ENCODE results near the gene OSGIN1.
"Not testable (repeated sequence)": the region's sequence is repeated elsewhere in the genome, so short reads cannot be mapped to it uniquely, and the experiment has no call there.

OSGIN1 gene

DNA sequence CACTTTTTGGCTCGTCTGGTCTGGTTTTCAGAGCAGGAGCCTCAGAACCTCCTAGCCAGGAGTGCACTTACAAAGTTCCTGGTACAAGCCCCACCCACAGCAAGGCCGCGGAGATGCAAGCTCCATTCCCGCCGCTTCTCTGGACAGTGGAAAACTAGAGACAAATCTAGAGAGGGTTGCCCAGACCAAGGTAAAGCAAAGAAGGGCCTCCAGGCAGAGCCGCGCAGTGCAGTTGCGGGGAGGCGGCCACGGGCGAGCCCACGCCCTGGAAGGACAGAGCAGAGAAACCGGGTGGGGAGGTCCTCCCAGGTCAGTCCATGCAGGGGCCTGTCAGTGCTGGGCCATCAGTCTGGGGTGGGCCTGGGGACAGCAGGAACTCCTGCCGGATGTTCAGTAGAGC is 11.0 kb upstream of the OSGIN1 start:
- no peak for DNase-seq

DNA sequence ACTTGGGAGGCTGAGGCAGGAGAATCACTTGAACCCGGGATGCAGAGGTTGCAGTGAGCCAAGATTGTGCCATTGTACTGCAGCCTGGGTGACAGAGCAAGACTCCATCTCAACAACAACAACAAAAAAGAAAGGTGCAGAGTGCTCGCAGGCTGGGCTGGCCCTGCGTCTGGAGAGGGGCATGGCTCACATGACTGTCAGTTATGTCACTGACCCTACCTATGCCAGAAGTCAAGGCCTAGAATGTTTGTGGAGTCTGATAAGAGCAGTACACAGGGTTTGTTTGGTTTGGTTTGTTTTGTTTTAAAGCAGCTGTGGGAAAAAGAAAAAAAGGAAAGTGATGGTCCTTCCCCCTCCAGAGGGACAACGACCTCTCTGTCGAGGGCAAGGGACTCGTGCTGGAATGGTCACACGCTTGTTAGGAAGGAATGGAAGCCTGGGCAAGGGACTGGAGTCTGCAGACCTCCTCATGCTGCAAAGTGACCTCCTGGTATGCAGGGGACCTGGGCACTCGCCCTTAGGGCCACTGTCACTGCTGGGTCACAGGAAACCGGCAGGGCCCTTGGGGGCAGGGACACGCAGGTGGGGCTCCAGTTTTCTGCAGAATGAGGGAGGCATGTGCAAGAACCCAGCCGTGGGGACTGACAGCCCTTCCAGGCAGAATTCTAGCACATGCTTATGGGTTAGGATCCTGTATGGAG is 10.1 kb upstream of the OSGIN1 start:
- DNase-seq: no peak

DNA sequence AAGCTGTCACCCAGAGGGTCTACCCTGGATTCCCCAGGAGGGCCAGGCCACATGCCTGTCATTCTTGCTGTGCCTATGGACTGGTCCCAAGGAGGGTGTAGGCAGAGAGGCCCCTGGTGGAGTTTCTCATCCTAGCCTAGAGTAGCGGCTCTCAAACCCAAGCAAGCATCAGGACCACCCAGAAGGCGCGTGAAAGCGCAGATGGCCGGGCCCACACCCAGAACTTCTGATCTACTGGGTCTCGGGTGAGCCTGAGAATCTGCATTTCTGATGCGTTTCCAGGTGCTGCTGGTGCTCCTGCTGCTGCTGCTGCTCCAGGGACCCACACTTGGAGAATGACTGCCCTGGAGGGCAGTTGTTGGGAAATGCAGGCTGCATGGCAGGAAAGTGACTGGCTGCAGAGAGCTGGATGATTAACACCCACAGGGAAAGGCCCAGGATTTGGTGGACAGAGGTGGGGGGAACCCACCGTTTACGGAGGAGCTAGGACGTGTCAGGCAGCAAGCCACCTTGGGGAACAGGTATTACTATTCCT is 9.5 kb upstream of the OSGIN1 start:
- DNase-seq: no peak

DNA sequence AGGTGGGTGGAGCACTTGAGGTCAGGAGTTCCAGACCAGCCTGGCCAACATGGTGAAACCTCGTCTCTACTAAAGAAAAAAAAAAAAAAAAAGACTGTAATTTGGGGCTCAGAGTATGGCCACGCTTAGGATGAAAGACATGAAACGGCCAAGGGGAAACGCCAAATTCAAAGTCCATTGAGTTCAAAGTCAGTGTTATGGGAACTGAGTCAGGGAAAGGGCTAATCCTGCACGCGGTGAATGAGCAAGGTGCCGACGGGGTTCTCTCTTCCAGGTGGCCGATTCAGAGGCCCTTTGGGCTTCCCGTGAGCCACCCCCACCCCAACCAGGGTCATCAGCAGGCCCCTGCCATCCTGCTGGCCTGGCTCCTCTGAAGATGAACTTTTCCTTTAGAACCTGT is 7.5 kb upstream of the OSGIN1 start:
- no peak for DNase-seq

DNA sequence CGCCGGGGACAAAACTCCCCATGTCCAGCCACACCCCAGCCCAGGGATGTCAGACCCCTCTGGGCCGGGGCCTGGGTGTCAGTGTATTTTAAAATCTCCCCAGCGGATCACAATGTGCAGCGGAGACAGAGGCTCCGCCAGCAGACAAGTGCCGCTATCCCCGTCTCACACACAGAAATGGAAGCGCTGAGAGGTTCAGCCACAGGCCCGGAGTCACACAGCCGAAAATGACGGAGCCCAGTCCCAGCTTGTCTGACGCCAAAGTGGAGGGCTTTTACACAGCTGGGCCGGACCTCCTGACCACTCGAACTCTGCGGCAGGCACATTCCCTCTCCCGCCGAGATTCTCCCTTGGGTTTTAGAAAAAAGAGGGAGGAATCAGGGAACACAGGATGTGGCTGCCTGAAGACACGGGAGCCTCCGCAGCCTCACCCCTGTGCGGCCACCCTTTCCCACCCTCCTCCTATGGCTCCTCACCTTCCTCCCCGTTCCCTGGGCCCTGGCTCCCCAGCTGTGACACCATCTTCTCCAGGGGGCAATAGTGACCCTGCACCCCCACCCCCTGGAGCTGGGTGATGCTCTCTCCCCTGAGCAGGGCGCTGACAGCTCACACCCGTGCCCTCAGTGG is 6.8 kb upstream of the OSGIN1 start:
- no peak for DNase-seq

DNA sequence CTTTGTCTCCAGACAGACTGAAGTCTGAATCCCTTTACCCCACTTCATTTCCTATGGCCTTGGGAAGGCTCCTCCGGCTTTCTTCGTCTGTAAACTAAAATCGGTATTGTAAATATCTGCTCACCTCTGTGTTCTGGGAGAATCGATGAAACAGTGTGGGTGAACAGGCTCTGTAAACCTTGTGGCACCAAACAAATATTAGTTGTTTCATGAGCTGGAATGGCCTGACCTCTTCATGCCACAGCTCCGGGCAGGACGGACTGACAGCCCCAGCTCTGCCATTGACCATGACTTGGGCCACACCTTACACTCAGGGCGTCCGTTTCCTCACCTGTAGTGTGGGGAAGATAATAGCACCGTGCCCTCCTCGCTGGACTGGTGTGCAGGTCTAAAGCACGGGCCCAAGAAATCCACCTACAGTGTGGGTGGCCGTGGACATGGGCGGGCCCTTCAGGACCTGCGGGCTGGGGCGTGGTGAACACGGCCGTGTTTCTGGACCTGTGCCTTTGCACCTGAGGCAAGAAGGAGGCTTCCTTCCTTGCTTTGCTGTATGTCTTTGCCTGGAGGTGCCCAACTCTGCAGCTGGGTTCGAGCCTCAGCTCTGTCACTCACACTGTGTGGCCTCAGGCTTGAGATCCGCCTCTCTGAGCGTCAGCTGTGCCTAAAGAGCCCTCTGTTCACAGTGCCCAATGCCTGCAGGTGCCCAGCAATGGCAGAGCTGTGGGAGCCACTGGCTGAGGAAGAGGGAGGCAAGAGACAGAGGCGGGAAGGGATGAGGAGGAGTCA is 6.1 kb upstream of the OSGIN1 start:
- no peak for DNase-seq

DNA sequence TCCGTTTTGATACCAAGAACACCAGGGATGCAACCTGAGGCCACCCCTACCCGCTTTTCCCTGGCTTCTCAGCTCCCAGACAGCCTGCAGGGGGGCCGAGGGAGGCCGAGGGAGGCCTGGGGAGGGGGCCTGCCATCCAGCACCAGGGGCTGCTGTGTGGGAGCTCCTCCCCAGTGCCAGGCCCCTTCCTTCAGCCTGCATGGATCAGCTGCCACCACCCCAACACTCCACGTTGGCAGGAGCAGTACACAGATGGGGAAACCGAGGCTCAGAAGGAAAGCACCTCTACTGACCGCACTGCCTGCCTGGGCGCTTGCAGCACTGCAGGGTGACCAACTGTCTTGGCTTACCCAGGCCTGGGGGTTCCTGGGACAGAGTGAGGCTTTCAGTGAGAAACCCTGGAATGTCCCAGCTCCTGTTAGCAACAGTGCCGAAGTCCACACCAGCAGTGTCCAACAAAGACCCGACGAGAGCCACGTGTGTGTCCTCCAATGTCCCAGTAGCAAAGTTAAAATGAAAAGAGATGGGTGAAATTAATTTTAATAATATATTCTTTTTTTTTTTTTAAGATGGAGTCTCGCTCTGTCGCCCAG is 5.3 kb upstream of the OSGIN1 start:
- no peak for DNase-seq

DNA sequence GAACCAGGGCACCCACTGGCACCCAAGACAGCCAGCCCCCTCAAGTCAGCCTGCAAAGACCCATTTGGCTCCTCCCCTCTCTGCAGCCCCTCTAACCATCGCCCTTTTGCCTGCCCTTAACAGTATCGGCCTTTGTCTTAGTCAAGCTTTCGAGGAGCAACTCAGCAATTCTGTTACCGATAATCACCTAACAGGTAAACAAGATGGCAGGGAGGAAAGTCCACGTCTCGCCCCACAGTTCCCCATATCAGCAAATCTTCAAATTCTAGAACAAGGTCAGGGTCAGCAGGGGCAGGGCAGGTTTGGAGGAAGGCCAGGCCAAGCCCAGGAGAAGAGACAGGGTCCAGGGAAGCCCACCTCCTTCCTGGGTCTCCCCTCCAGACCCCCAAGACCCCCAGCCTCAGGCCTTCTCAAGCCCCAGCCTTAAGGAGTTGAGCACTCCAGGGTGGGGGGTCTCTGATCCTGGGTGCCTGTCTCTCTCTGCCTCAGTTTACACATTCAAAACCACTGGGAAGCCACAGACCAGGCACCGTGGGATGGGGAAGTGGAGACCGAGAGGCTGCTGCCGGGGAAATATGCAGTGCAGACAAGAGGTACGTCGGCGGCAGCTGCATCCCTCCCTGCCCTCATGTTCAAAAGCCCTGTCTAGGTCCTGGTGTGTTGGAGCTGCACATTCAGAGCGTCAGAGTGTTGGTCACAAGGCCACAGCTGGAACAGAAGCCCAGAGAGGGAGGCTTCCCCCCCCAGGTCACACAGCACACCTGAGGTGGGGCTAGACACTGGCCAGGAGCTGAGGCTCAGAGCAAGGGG is 3.9 kb upstream of the OSGIN1 start:
- DNase-seq: no peak

DNA sequence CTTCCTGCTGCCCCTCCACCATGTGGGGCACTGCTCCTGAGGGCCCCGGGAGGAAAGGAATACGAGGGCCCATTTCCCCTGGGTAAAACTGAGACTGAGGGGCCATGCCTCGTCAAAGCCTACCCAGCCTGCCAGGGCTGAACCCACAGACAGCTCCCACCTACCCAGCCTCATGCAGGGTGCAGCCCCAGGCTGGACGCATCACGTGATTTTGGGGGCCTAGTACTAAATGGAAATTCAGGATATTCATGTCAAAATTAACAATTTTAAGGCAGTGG is 3.4 kb upstream of the OSGIN1 start:
- no peak for DNase-seq

DNA sequence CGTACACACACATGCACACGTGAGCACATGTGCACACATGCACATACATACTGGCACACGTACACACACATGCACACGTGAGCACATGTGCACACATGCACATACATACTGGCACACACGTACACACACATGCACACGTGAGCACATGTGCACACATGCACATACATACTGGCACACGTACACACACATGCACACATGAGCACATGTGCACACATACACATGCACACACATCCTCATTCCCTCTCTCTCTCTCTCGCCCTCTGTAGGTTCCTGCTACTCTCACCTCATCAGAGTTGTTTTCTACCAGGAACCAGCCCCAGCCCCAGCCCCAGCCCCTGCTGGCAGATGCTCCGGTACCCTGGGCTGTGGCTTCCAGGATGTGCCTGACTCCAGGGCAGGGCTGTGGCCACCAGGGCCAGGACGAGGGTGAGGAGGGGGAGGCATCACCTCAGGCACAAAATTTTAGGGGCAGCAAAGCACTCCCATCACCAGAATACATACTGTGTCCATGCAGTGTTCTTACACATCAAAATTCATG is 2.1 kb upstream of the OSGIN1 start:
- not testable (repeated sequence) for DNase-seq

DNA sequence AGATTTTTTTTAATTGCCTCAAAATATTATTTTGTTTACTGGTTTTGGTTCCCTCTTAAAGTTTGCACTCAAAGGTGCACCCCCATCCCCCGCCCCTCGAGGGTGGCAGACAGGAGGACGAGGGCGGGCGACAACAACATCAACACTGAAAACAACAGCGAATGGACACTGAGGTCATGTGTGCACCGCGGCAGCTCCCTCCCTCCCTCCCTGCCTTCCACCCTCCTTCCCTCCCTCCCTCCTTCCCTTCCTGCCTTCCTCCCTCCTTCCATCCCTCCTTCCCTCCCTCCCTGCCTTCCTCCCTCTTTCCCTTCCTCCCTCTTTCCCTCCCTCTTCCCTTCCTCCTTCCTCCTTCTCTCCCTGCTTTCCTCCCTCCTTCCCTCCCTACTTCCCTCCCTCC is 1.5 kb upstream of the OSGIN1 start:
- no peak for DNase-seq

DNA sequence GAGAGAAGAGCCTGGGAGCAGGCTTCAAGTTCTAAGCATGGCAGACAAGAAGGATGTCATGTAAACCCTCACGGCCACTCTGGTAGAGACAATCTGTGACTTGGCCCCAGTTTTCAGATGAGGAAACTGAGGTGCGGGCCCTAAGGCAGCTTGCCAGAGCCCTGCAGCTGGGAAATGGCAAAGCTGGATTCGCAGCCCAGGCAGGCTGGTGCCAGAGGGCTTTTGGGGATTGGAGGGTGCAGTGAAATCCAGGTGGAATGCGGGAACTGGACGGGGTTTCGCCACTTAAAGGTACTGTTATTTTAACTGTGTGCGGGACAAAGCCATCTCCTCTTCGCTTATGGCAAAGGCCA is 477 bp upstream of the OSGIN1 start:
- DNase-seq: no peak

DNA sequence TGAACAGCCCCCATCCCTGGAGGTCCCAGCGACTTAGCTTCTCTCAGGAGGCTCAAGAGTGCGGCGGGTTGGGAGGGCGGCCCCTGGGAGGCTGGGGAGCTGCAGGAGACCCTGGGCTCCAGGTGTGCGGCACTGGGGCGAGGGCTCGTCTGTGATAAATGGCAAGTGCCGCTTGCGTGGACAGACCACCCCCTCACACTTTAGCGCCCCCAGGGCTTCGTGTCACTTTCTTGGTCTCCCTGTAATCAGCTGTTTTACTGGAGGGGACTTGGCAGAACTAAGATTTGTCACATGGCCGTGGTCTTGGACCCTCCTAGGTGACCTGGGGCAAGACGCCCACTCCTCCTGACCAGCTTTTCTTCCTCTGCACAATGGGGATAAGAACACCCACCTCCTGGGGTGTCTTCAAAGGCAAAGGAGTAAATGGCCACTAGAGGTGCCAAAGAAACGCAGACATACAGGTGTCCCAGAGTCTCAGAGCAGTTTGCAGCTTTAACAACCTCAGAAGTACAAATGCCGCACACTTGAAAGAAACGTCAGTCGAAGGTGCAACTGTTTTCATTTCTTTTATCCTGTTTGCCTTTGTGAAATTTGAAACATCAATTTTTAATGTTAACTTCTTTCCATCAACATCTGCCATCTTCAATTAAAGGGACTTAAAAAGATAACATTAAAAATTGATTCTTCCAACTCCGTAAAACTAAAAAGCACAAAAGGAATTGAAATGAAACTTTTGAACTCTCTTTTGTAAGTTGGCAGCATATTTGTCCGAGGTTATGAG is 946 bp downstream of the OSGIN1 start:
- DNase-seq: no peak

DNA sequence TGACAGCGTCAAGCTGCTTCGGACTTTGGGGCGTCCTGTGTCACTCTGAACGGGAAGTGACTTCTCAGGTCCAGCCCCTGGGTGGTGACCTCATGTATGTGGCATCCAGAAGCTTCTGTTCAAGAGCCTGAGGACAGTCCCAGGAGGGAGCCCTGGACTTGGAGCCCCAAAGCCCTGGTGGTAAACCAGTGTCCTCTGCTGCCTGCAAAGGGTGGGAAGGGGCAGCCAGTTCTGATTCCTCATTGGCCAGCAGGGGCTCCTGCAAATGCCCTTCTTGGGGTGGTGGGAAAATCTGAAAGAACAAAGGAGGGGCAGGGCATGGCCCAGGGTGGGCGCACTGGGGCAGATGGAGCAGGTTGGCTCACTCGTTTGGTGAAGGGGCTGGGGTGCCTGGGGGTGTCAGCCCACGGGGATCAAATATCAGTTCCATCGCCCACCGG is 1.6 kb downstream of the OSGIN1 start:
- peak; percentile 39 for DNase-seq

DNA sequence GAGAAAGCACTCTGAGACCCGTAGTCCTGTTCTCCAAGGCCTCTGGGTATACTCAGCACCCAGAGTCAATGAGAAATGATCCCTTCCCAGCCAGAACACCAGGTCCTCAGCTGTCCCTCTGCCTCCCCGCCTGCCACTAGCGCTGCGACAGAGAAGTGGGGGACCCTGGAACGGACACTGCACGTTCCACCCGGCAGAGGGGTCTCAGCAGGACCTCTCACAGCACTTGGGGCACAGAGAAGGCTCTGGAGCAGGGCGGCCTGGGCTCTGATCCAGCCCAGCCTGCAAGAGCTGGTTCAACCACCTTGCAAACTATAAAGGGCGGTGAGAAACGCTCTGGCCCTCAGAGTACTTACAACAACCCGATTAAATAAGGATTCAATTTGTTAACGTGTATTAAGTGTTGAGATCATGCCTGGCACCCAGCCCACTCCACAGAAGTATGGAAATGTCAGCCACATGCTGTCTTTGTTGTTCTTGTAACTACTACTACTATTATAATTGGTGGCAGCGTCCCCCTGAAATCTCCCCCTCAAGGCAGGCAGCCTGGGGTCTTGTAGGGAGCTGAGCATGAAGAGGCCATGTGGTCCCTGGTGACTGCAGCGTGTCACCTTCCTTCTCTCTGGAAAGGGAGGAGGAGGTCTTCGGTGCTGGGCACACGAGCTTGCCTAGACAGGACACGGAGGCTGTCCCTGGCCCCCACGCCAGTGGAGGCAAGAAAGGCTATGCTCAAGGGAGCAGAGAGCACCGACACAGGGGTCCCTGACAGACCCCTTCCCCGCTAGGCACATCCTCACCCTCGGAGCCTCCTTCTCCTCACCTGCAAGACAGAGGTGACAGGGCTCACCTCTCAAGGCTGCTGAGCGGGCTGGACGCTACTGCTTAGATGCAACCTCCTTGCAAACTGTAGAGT is 2.4 kb downstream of the OSGIN1 start:
- DNase-seq: no peak

DNA sequence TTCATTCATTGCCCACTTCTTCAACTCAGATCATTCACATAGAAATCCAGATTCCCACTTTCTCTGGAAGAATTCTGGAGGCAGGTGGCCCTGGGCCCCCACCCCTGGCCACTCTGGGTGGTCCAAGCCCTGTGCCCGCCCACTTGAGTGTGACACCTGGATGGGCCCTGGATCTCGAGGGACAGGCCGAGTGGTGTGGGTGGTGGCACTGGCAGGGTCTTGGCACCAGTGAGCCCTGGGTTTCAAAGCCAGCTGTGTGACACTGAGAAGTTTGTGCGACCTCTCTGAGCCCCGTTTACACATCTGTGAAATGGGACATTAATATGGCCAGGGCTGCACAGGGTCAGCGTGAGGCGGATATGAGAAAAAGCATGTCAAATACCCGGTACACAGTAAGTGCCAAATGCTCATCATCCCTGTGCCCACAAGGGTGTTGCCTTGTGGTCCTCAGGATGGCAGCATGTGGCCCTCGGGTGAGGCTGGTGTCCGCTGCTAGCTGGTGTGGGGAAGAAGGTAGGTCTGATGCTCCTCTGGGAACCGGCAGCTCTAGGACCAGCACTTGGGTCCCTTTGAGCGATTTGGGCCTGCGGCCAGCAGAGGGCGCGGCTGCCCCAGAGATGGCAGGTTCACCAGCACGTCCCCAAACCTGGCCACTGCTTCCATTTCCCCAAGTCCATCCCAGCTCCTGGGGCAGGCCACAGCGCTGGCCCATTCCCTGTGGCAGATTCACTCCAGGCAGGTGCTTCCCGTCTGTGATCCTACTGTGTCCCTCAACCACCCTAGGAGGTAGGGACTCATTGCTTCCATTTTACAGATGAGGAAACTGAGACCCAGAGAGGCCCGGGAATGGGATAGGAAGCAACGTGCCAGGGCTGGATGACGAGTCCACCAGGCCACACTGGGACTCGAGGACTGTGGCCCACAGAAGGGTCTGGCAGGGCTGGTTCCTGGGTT is 3.6 kb downstream of the OSGIN1 start:
- peak; percentile 66 for DNase-seq

DNA sequence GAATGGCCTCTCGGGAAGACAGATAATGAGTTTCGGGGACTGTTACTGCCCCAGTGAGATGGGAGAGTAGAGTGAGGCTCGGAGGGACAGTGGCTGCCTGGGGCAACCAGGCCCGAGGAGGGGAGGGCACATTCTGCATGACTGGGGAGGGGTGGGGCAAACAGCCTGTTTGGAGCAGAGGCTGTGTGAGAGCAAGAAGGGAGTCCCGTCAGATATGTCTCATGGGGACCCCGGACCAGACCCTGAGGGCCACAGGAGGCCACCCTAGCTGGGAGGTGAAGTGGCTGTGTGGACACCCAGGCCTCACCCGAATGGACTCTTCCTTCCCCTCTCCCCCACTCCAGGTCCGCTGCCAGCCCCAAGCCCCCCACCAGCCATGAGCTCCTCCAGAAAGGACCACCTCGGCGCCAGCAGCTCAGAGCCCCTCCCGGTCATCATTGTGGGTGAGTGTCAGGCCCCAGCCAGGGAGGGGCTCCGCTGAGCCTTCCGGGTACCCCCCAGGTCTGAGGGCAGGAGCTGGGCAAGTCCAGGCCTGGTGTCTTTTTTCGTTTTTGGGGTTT is 4.3 kb downstream of the OSGIN1 start:
- no peak for DNase-seq

DNA sequence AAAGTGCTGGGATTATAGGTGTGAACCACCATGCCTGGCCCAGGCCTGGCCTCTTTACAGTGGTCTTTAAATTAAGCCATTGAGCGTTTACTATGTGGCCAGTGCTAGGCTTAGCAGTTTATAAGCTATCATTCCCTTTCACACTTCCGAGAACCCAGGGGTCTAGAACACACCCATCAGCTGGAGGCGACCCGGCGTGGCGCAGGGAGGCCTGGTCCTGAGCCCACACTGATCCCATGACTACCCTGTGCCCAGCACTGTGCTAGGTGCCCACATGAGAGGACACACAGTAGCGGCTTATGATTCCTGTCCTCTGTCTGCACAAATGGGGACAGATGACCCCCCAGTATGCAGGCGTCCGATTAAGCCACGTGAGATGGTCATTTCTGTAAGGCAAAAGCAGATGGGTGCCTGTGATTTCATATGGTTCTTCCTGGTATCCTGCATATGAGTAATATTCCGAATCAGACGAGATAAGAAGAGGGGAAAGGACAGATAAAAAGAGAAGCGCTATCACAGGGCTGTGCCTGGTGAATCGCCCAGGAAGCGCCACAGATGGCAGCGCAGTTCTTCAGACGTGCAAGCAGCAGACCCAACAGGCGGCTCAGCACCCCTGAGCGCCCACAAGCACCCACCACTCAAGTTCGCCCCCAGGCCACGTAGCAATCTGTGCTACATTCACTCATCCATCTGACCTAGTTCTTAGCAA is 5.3 kb downstream of the OSGIN1 start:
- DNase-seq: no peak
